Endothelial cell of umbilical vein (primary cell): Measurements from ENCODE around the gene CRCP. TPM values are rescaled to one million over a fixed set of nuclear protein-coding genes. Genes with fewer than 3 reads are reported as not detected.

Source experiments
- BruUV-seq: library from RNA; stranded (reverse); fragments of 400-500 nt; replicated peaks from 2 replicates; lab custom pipeline; 2021; lab: Mats Ljungman, UMichigan
- CTCF ChIA-PET: fragments of 300-600, 350-600 bp; sonication (Branson Sonifier 250); formaldehyde crosslinking; loops from one replicate; lab custom pipeline; 2021; ENCODE audit warnings: antibody characterized with exemption, inconsistent platforms; lab: Charles Lee
- POLR2A ChIA-PET: fragments of 300-600, 350-600 bp; sonication (Branson Sonifier 250); formaldehyde crosslinking; loops from one replicate; lab custom pipeline; 2021; ENCODE audit warnings: antibody characterized with exemption, inconsistent platforms; lab: Charles Lee
- DNase-seq: peaks from one replicate; pipeline ENCODE4 v3.0.0-alpha.2; 2011; ENCODE audit warnings: low read depth, low spot score
- FAIRE-seq: peaks from 2 replicates; lab custom pipeline; 2011; peaks lifted over from hg19 to GRCh38; lab: Jason Lieb, UNC
- H2AFZ ChIP-seq: 2 replicates; pipeline ENCODE4 v1.6.0; 2012; ENCODE audit warnings: low read depth, low read length, control low read depth, inconsistent platforms
- H3K27ac ChIP-seq: 2 replicates; pipeline ENCODE4 v1.5.1; 2011; ENCODE audit warnings: low read depth, mild to moderate bottlenecking, control low read depth, low read length, moderate library complexity; ENCODE audit not compliant: insufficient read depth
- H3K27me3 ChIP-seq, 2 experiments: 2 replicates each; pipeline versions ENCODE4 v1.6.0 to v1.6.1; 2011; ENCODE audit warnings: low read length in 2 of 2, mixed read lengths in 1 of 2; ENCODE audit not compliant: control insufficient read depth in 2 of 2, insufficient read depth in 2 of 2
- H3K36me3 ChIP-seq, 2 experiments: 2 replicates in 1 of 2; 3 replicates in 1 of 2; pipeline ENCODE4 v1.5.1; 2011; ENCODE audit warnings: low read length in 2 of 2, mild to moderate bottlenecking in 1 of 2, moderate library complexity in 1 of 2; ENCODE audit not compliant: control insufficient read depth in 2 of 2, insufficient read depth in 2 of 2; ENCODE audit errors: extremely low read depth in 1 of 2
- H3K4me1 ChIP-seq: 3 replicates; pipeline ENCODE4 v1.5.1; 2011; ENCODE audit warnings: mild to moderate bottlenecking, low read length; ENCODE audit not compliant: control insufficient read depth, insufficient read depth; ENCODE audit errors: extremely low read depth
- H3K4me2 ChIP-seq: 2 replicates; pipeline ENCODE4 v1.6.1; 2011; ENCODE audit warnings: low read length, control low read depth, mixed read lengths; ENCODE audit not compliant: insufficient read depth
- H3K4me3 ChIP-seq, 3 experiments: fragments of 200-600 bp in 1 of 3; sonication (generic), shearing (Covaris generic) in 1 of 3; replicated peaks in 1 of 3; 2 replicates each; pipeline ENCODE4 v1.5.1; 2011 to 2016; ENCODE audit warnings: control low read depth in 3 of 3, low read length in 3 of 3, mild to moderate bottlenecking in 2 of 3, inconsistent platforms in 1 of 3, low read depth in 1 of 3, moderate library complexity in 1 of 3; ENCODE audit not compliant: insufficient read depth in 1 of 3
- H3K79me2 ChIP-seq: 2 replicates; pipeline ENCODE4 v1.6.0; 2012; ENCODE audit warnings: low read length, inconsistent platforms; ENCODE audit not compliant: control insufficient read depth, insufficient read depth
- H3K9ac ChIP-seq: replicated peaks from 2 replicates; pipeline ENCODE3; 2011; ENCODE audit warnings: low read length, control low read depth; ENCODE audit not compliant: insufficient read depth; ENCODE audit errors: extremely low read depth
- H3K9me1 ChIP-seq: replicated peaks from 3 replicates; pipeline ENCODE4 v1.6.0; 2011; ENCODE audit warnings: mild to moderate bottlenecking, low read length; ENCODE audit not compliant: control insufficient read depth, insufficient read depth; ENCODE audit errors: extremely low read depth
- H3K9me3 ChIP-seq: replicated peaks from 2 replicates; pipeline ENCODE4 v1.5.1; 2012; ENCODE audit warnings: low read length, inconsistent platforms; ENCODE audit not compliant: control insufficient read depth, insufficient read depth
- H4K20me1 ChIP-seq: replicated peaks from 2 replicates; pipeline ENCODE3; 2011; ENCODE audit warnings: mild to moderate bottlenecking, low read length; ENCODE audit not compliant: control insufficient read depth, insufficient read depth; ENCODE audit errors: extremely low read depth
- CTCF ChIP-seq, 2 donors: IDR thresholded peaks; 1 replicate in 1 of 2; 2 replicates in 1 of 2; pipeline ENCODE4 v1.5.1; 2011; ENCODE audit warnings: low read length in 2 of 2, mild to moderate bottlenecking in 2 of 2, moderate library complexity in 2 of 2, control low read depth in 1 of 2, inconsistent platforms in 1 of 2, low read depth in 1 of 2; ENCODE audit not compliant: insufficient read depth in 1 of 2; ENCODE audit errors: extremely low read depth in 1 of 2
- EZH2 ChIP-seq: IDR thresholded peaks from 2 replicates; pipeline ENCODE4 v1.6.1; 2012; ENCODE audit warnings: borderline replicate concordance, low read depth, mild to moderate bottlenecking, moderate library complexity, low read length, inconsistent platforms; ENCODE audit not compliant: severe bottlenecking
- FOS ChIP-seq: IDR thresholded peaks from 2 replicates; pipeline ENCODE4 v1.6.1; 2011; ENCODE audit warnings: mild to moderate bottlenecking, low read length, moderate library complexity, borderline replicate concordance; ENCODE audit not compliant: insufficient read depth
- GATA2 ChIP-seq: IDR thresholded peaks from 2 replicates; pipeline ENCODE4 v1.7.0; 2011; ENCODE audit warnings: low read depth, mild to moderate bottlenecking, moderate library complexity, mixed read lengths, low read length; ENCODE audit not compliant: insufficient read length, insufficient read depth
- JUN ChIP-seq: IDR thresholded peaks from 2 replicates; pipeline ENCODE4 v1.6.1; 2011; ENCODE audit warnings: borderline replicate concordance, low read depth; ENCODE audit not compliant: insufficient read length, insufficient read depth
- MAX ChIP-seq: IDR thresholded peaks from 2 replicates; pipeline ENCODE4 v1.6.1; 2011; ENCODE audit not compliant: insufficient read depth, insufficient read length
- MYC ChIP-seq: IDR thresholded peaks from one replicate; pipeline ENCODE4 v1.6.1; 2011; ENCODE audit warnings: mild to moderate bottlenecking, low read depth, low read length
- POLR2A ChIP-seq: IDR thresholded peaks from 2 replicates; pipeline ENCODE4 v1.6.1; 2012; ENCODE audit warnings: low read depth, mild to moderate bottlenecking, control low read depth, low read length
- POLR2AphosphoS5 ChIP-seq: IDR thresholded peaks from 2 replicates; pipeline ENCODE4 v1.6.1; 2012; ENCODE audit warnings: low read depth, mild to moderate bottlenecking, control low read depth, low read length, moderate library complexity; ENCODE audit not compliant: insufficient read depth
- dilution Hi-C: fragments of 300-500 bp; cut with MboI; formaldehyde crosslinking; loops from one replicate; pipeline ENCODE4 v1.15.0; 2019; ENCODE audit warnings: low sequenced_read_pairs; ENCODE audit not compliant: extremely low pct_ligation_motif_present
- intact Hi-C: fragments of 100-400 bp; cut with micrococcal nuclease; formaldehyde crosslinking; loops from one replicate; pipeline ENCODE4 v1.10.0; 2022
- polyA plus RNA-seq, 4 experiments: library from polyadenylated mRNA; depleted of rRNA in 3 of 4; stranded (reverse) in 3 of 4; unstranded in 1 of 4; fragments of >200 nt; gene quantifications; 2 replicates each; pipeline versions ENCODE4 v1.2.1 to v1.2.3, GENCODE V29; 2011 to 2012; ENCODE audit warnings: missing spikeins in 1 of 4
- total RNA-seq: library from RNA; stranded (reverse); gene quantifications from 2 replicates; pipeline ENCODE4 v1.2.3, GENCODE V29; 2021

The CRCP gene
- total and polyA plus RNA-seq, 2 donors (not counting 3 experiments of a cell fraction or from before 2014, with no cell fraction given): 14.2 to 29.7 TPM

- FAIRE-seq: no peak
- Histone ChIP-seq H3K27ac (no peak overlapping the region), H3K27me3 (no peaks in the 10 kb centered on the region), H2AFZ (no peak overlapping the region), H3K4me2 (no peak overlapping the region), H4K20me1 (no peaks in the 10 kb centered on the region), H3K4me1 (no peaks in the 10 kb centered on the region), H3K9me1 (no peaks in the 10 kb centered on the region), H3K4me3 (no peak overlapping the region), H3K36me3 (peaks cover 3 to 14% of the 10 kb centered on the region in 2 experiments), H3K9ac (no peak overlapping the region), H3K79me2 (no peaks in the 10 kb centered on the region), H3K9me3 (no peaks in the 10 kb centered on the region)
- TF ChIP-seq GATA2 (no peak), MYC (no peak), FOS (no peak), POLR2A (no peak), CTCF (IDR thresholded peaks at IDR 0.05; ENCODE audit: extremely low read depth in 1 of 2, insufficient read depth in 1 of 2, low read depth in 1 of 2, low read length in 2 of 2) (no peak), POLR2AphosphoS5 (no peak), MAX (no peak), EZH2 (no peak), JUN (no peak)
- ChIA-PET CTCF (no interaction called here), POLR2A (no interaction called here)
- BruUV-seq: no TSS peak
- intact Hi-C loops (no loop called here), dilution Hi-C loops (no loop called here)
- DNase-seq: no peak
Observed at GRCh38 chr7:66088861-66089838, 25.5 kb upstream of the CRCP start.
